Measurements from ENCODE around the gene SND1.
"Not testable (repeated sequence)": the region's sequence is repeated elsewhere in the genome, so short reads cannot be mapped to it uniquely, and the experiment has no call there.

The SND1 gene

DNA sequence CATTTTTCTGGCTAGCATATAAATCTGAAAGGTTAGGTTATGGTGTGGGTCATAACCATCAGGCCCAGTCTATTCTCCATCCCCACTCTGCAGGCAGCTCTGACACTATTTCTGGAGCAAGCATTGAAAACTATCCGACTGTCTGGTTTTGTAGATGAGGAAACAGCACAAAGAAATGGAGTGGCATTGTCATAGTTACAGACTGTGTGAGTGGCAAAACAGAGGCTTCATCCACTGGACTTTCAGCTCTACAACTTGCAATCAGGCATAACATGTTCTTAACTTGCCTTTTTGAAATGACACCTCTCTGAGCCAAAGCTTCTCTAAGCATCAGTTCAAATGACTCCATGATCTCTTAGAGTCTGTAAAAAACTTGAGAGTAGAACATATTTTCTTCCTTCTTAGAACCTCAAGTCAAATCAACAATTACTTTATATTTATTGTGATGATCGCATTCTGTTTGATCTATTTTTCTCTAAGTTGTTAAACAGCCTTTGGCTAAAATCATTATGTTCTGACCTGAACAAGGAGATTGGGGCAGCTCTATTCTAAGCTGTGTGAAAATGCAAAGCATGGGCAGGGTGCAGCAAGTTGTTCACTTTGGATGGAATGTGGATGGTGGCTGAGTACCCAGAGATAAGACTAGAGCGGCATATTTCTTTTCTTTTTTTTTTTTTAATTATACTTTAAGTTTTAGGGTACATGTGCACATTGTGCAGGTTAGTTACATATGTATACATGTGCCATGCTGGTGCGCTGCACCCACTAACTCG is 310.8 kb downstream of the SND1 start:
- no peak for DNase-seq (ENCODE audit: low spot score)

DNA sequence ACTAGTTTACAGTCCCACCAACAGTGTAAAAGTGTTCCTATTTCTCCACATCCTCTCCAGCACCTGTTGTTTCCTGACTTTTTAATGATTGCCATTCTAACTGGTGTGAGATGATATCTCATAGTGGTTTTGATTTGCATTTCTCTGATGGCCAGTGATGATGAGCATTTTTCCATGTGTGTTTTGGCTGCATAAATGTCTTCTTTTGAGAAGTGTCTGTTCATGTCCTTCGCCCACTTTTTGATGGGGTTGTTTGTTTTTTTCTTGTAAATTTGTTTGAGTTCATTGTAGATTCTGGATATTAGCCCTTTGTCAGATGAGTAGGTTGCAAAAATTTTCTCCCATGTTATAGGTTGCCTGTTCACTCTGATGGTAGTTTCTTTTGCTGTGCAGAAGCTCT is 311.9 kb downstream of the SND1 start:
- DNase-seq (ENCODE audit: low spot score) = not testable (repeated sequence)

DNA sequence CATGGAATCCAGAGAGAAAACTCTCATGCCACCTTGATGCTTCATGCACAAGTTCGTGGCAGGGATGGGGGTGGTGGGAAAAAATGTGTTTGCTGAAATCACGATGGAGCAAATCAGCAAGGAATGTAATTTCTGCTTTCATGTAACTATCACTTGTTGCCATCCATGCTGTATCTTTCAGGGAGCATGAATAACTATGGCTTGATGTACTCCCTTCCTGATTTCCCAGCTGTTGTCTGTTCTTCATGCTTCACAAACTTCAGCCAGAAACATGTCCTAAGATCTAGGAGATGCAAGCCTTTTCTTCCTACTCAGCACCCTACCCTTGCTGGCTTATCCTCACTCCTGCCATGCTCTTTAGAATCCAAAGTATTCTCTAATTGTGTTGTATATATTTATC is 315.3 kb downstream of the SND1 start:
- DNase-seq (ENCODE audit: low spot score) = no peak

DNA sequence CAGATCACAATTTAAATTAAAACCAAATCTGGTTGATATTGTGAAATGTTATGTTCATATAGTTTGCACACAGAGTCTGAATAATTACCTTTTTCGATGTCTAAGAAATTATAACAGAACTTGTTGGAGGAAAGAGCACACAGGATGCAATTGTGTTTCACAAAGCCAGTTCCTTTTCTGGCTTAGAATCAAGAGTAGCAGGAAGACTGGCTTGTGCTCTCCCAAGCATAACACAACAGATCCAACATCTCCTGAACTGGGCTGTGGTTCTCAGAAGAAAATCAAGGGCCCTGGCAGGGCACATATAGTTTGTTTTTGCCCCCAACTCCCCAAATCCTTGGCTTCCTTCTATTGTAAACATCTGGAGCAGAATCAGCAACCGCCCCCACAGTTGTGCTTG is 316.6 kb downstream of the SND1 start:
- no peak for DNase-seq (ENCODE audit: low spot score)

DNA sequence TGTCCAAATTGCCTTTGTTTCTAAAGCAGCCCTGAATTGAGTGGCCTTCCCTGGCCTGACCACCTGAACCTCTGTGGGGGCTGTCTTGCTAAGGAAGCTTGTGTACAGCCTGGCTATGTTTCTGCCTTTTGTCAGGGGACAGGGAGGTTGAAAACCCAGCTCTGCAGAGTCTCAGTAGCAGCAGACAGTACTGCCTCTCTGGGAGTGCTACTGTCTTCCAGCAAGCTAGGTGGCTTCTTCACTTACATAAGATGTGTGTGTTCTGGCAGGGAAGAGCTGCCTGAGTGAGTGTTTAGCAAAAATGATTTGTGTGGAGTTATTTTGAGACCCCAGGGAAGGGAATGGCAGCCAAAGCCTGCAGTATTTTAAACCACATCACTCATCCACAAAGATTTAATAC is 321.8 kb downstream of the SND1 start:
- DNase-seq (ENCODE audit: low spot score) = no peak

DNA sequence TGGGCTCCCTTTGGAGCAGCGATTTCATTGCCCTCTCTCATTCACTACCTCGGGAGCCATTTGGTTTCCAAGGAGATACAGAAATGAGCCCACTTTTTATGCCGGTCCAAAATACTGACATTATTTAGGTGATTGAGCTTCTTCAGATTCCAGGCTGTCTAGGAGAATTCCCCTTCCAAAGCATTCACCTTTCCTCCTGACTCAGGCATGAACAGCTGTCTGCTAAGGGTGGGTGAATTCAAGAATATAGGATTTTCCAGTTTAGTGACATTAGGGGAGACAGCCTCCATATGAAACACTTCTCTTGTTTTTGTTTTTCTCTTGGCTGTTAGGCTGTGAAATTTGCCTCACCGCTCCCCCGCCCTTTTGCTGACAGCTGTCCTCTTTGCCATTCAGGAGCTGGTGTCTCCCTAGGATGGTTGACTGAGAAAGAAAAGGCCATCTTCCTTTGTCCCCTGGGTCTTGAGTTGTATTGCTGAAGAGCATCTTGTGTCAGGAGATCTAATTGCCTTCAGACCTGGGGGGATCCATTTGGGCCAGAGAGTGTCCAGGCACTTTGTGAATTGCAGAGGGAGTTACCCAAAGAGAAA is 322.5 kb downstream of the SND1 start:
- DNase-seq (ENCODE audit: low spot score) = no peak

DNA sequence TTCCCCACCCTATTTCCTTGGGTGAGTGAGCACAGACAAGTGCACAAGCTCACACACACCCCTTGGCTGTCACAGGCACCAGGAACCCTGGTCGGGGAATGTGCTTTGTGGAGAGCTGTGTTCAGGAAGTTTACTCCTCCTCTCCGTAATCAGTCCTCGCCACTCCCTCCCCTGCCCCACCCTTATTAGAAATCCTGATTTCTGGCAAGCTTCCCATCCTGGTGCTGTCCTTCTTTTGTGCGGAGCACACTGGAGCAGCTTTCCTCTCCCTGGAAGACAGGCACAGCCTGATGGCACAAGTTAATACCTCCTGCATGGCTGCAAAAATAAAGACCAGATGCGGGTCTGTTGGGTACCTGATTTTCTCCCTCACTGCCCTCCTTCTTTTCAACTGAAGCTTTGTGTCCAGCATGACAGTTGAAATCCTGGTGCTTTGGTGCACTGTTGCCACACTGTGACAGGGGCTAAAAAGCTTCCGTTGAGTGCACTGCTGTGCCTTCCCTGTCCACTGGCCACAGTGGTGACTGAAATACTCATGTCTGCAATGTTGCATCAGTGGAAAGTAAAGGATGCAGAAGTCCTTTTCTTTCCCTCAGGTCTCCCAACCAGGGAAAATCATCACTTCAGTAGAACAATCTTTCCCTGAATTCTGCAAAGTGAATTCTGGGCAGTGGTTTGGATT is 324.2 kb downstream of the SND1 start:
- no peak for DNase-seq (ENCODE audit: low spot score)

DNA sequence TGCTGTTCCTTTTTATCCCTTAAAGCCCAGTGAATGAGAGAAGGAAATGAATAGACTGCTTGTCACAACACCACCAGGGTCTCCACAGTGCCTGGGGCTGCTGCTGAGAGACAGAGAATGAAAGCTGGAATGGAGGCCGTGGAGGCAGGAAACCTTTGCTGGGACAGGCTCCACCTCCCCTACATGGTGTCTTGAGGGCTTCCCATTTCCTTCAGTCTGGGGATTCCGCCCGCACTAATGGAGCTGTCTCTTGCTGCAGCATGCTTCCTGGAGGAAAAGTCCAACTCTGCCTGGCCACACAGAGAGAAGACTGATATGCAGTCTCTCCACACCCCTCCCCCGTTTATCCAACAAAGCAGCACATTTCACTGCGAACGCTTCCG is 324.7 kb downstream of the SND1 start:
- DNase-seq (ENCODE audit: low spot score) = no peak

DNA sequence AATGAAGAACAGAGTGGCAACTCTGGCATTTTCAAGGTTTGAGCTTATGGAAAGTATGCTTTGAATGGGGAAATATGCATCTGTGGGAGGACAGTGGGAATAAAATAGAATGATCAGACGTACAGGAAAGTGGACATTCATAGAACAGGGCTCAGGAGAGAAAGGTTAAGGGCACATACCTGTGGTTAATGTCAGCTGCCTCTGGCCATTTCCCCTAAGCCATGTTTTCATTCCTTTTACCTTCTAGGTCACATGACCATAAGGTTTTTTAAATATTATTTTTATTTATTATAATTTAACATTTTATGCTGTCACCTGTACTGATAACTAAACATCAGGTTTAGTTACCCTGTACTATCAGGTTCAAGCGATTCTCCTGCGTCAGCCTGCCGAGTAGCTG is 326.4 kb downstream of the SND1 start:
- no peak for DNase-seq (ENCODE audit: low spot score)

DNA sequence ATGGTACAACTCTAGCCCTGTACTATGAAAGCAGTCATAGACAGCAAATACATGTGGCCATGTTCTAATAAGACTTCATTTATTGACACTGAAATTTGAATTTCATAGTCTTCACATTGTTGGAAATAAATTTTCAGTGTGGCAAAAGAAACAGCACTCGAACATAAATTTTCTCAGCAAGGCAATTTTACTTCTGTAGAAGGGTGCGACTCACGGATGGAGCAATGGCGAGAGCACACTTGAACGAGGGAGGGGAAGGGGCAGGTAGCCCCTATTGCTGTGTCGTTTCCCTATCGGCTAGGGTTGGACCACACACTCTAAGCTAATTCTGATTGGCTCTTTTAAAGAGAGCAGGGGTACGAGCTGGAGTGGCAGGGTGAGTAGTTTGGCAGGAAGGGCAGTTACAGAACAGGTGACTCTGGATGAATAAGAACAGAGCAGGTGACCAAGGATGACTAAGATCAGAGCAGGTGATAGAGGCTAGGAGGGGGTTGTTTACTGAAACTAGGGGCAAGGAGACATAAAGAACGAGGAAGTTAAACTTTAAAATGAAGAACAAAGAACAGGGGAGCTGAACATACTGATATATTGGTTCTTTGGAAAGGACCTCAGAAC is 327.2 kb downstream of the SND1 start:
- no peak for DNase-seq (ENCODE audit: low spot score)

DNA sequence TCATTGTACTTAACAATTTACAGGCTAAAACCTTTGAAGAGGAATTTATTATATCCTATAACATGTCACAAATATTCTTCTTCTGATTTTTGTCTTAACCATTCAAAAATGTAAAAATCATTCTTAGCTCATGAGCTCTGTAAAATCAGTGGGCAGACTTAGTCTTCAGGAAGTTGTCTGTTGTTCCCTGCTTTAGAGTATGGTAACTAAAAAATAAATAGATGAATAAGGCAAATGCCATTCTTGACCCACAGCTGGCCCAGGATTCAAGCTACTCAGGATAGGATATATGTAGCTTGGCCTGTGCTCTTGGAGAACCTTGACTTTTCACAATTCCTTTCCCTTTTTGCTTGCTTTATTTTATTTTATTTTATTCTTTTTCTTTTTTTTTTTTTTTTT is 327.7 kb downstream of the SND1 start:
- DNase-seq (ENCODE audit: low spot score) = peak; percentile 27

DNA sequence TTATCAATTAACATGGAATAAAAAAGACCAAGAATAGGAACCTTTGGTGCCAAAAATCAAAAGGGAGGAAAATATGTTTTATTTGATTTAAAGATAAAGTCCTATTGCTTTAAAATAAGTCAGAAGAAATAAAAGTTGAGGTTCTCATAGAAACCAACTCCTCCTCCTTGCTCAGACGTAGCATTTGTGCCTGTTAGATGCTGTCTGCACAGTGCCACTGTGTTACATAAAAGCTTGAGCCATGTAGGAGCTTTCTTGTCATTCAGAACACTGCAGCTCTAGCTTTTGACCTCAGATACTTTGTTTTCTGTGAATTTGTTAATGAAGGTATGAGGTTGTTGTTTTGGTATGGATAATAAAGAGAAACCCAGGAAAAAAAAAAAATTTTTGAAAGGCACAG is 328.9 kb downstream of the SND1 start:
- DNase-seq (ENCODE audit: low spot score) = no peak

DNA sequence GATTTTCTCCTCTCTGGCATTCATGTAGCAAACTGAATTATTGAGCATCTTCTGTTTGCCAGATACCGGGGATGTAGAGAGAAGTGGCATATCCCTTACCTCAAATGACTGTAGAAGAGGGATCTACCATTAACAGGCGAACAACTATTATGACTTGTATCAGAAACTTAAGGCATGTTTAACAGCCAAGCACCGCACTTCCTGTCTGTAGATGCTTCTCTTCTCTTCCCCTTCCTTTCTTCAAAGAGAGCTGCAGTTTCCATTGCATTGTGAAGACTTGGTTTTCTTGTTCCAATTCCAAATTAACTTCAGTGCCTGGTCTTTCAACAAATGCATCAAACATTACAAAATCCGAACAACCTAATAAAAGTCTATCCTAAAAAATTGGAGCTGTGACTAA is 330.0 kb downstream of the SND1 start:
- DNase-seq (ENCODE audit: low spot score) = no peak

DNA sequence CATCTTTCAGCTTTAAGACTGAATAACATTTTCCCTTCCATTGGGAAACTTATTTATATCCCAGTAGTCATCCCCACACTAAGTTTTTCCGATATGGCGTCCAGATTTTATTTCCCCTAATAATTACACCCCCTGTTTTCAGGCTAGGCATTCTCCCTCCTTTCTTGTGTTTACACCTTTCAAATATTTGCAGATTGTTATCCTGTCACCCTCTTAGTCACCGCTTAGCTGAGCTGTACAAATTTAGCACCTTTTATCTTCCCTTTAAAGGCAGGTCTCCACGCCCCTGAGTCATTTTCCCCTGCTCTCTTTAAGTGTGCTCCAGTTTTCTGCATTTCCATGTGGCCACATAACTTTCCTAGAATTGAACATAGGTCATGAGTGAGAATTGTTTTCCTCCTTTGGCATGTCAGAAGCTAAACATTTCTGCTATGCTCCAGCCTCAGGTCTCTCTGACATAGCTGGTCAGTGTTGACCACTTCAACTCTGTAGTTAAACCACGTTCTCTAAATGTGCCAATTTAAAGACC is 331.9 kb downstream of the SND1 start:
- DNase-seq (ENCODE audit: low spot score) = no peak

DNA sequence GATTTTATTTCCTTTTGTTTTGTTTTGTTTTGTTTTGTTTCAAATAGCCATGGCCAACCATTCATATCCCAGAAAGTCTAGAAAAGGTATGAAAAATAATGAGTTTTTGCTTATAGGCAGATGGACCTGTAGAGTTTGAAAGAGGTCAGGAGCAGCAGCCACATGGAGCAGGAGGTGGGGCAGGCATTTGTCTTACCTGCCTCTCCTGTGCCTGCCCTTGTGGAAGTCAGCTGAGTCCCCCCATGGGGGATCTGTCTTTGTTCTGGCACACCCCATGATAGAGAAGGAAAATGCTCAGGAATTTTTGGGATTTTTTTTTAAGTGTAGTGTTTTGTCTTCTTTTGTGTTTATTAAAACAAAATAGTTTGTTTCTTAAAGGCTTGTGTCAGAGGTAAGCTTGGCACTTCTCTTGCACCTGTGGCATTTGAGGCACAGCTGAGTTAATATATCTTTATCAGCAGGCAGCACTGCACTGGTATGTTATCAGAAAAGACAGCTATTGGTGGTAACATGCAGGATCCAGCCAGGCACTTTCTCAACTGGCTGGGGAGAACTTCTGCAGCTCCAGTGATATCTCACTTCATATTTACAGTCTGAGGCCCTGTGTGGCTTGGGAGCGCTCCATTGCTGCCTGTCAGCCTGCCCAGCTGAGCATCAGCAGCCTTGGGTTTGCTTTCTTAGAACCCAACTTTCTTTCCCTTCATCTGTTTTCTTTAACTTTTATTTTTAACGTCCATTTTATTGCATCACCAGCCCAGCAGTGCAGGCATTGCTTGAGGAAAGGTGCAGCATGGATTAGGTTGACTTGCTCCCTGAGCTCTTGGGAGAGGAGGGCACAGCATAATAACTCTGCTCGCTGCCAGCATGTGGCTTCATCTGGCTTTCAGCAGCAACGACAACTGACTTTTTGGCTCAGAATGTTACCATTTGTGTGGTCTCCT is 334.9 kb downstream of the SND1 start:
- DNase-seq (ENCODE audit: low spot score) = no peak

DNA sequence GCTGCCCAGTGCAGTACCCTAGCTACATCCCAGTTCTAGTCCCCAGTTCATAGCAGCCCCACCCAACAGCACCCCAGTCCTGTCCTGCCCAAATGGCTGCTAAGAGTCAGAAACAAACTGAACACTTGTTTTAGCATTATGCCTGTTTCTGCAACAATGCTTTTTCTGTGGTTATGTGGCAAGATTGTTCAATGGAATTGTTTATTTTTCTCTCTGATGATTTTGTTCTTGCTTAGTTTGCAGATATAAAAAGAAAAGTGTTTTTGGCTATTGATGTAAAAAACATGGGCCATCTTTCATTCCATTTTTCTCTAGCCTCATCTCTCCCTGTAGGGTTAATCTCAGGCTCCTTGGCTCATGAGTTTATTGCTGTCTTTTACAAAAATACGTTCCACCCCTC is 336.8 kb downstream of the SND1 start:
- no peak for DNase-seq (ENCODE audit: low spot score)

DNA sequence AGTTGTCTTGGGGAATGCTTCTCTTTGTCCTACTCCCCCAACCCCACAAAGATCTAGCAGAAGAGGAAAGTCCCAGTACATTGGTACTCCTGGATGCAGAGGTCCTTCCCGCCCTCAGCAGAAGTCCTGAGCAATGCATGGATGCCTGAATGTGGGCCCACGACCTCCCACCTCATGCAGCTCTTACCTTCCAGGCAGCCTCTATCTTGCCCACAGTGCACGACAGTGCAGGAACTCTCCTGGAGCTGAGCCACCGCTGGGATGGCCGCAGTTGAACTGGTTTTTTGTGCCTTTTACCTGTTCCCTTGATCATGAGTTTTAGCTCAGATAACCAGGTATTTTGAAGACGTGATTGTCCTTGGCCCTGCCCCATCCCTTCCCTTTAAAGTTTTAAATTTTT is 341.3 kb downstream of the SND1 start:
- no peak for DNase-seq (ENCODE audit: low spot score)

DNA sequence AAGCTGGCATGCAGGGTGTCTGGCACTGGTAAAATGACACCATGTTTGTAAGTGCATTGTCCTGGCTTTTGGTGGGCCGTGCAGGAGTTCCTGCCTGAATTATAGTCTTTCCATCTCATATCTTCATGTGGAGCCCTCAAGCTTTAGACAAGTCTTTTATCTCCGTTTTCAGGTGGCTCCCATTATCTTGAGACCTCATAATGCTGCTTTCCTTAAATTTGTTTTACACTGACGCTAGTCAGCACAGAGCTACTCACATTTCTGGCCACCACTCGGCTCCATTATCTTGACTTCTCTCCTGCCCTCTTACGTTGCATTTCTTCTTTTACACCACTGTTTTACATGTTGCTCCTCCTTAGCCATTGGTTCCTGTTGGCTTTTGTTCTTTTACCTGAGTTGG is 342.0 kb downstream of the SND1 start:
- DNase-seq (ENCODE audit: low spot score) = no peak

DNA sequence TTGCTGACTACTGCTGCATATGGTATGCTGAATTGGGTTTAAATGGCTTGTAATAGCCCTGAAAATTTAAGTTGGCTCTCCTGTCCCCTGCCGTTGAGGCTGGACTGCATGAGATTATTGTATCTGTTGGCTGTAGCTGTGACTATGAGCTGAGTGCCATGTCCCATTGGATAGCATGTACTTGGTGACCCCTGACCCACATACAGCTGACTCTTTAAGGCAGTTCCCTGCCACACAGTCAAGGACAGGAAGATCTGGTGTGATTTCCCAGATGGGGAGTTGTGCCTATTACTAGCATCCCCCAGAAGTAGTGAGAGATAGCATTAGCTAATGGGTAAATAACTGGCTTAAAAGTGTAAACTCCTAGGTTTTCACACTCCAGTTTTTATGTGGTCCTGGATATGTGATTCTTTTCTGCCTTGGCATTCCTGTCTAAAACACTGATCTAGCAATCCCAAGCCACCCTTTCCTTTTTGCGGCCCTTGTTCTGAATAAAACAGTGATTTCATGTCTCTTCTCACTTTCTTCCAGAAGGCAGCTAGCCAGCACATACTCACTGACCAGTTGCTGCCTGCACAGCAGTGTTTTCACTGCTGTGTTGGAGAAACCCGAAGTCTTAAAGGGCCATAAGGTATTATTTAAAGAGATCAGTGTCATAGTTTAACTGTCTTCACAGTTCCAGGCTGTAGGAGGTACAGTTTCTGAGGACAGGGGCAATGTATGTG is 343.3 kb downstream of the SND1 start:
- peak; percentile 52 for DNase-seq (ENCODE audit: low spot score)

DNA sequence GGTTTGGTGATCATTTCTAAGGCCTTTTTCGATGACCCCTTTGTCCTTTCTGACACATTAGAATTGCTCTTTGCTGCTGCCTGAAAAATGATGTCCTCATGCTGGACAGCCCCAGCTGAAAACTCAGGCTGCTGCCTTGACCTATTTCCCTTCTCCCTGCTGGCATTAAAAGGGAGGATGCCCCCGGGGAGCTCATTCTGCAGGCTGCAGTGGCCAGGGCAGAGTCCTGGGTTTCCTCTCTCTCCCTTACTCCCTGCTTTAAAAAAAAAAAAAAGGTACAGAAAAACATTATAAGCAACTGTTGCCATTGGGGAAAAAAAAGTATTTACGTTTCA is 343.9 kb downstream of the SND1 start:
- peak; percentile 29 for DNase-seq (ENCODE audit: low spot score)

All from AG08396 (cell line).